Activated naive CD8-positive, alpha-beta T cell (primary cell): Measurements from ENCODE around the gene TNNT2.

Source experiments
- H3K27ac Mint-ChIP-seq: one replicate; pipeline ENCODE4 v1.8.0; 2021; ENCODE audit warnings: mixed read lengths
- H3K27me3 Mint-ChIP-seq: one replicate; pipeline ENCODE4 v1.8.0; 2021; ENCODE audit warnings: mixed read lengths
- H3K36me3 Mint-ChIP-seq: one replicate; pipeline ENCODE4 v1.8.0; 2021; ENCODE audit warnings: mixed read lengths
- H3K4me1 Mint-ChIP-seq: one replicate; pipeline ENCODE4 v1.8.0; 2021; ENCODE audit warnings: low read depth, mixed read lengths
- H3K4me3 Mint-ChIP-seq: one replicate; pipeline ENCODE4 v1.8.0; 2021; ENCODE audit warnings: mild to moderate bottlenecking, mixed read lengths
- H3K9me3 Mint-ChIP-seq: one replicate; pipeline ENCODE4 v1.8.0; 2021; ENCODE audit warnings: low read depth, mixed read lengths

Gene TNNT2

GRCh38 chr1:201331166-201331565 lies 46.3 kb downstream of the TNNT2 start:
- Mint-ChIP-seq H3K9me3 (no peaks in the 10 kb centered on the region), H3K27ac (no peak overlapping the region), H3K27me3 (no peaks in the 10 kb centered on the region), H3K4me1 (no peaks in the 10 kb centered on the region), H3K36me3 (no peaks in the 10 kb centered on the region), H3K4me3 (no peak overlapping the region)

DNA sequence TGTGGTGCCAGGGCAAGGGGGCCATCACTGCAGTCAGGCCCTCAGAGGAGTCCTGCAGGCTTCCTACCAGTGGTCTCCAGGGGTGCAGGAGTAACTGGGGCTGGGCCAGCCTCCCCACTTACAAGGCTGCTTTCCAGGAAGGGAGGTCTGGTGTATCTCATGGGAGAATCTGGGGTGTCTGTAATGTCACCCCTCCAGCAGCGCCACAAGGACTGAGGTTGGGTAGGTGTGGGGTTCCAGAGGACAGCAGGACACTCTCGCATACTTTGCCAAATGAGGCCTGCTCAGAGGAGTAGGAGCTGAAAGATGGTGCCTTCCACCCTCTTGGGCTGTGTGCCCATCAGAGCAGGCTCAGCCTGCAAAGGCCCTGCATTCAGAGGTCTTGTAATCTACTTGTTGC lies 46.9 kb downstream of the TNNT2 start:
- Mint-ChIP-seq H3K27ac (no peak overlapping the region), H3K4me1 (no peaks in the 10 kb centered on the region), H3K9me3 (no peaks in the 10 kb centered on the region), H3K27me3 (no peaks in the 10 kb centered on the region), H3K36me3 (no peaks in the 10 kb centered on the region), H3K4me3 (no peak overlapping the region)

DNA sequence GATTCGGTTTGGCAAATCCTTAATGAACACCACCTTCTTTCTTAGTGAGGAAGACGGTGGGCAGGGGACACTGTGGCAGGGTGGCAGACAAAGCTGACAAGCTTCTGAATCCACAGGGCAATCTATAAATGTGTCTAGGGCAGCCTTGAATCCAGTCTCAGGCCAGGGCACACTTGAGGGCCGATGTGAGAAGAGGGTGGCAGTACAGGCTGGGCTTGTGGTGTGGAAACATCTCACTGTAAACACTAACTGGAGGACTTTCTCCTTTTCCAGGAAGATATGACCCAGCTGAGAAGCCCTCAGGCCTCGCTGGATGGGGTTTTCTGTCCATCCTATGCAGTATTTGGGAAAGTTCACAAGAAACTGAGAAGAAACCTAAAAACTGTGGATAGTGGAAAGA lies 47.7 kb downstream of the TNNT2 start:
- Mint-ChIP-seq H3K4me1 (no peaks in the 10 kb centered on the region), H3K27ac (no peak overlapping the region), H3K36me3 (no peaks in the 10 kb centered on the region), H3K27me3 (no peaks in the 10 kb centered on the region), H3K9me3 (no peaks in the 10 kb centered on the region), H3K4me3 (no peak overlapping the region)

DNA sequence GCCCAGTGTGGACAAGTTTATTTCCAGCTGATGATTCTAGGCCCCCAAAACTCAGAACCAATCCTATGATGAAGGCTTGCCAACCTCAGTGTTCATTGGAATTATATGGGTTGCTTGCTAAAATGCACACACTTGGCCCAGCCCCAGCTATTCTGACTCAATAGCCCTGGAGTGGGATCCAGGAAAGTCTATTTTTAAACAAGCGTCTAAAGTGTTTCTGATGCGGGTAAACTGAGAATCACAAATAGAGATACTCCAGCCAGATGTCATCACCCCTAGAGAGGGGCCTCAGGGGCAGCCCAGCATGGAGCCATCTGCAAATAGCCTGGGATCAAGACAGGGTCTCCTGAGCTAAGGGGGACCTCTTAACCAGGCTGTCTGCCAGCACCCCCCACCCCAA lies 48.2 kb downstream of the TNNT2 start:
- no peaks in the 10 kb centered on the region for H3K36me3 Mint-ChIP-seq
- no peak overlapping the region for H3K4me3 Mint-ChIP-seq
- H3K4me1 Mint-ChIP-seq = no peaks in the 10 kb centered on the region
- H3K9me3 Mint-ChIP-seq = no peaks in the 10 kb centered on the region
- no peaks in the 10 kb centered on the region for H3K27me3 Mint-ChIP-seq
- H3K27ac Mint-ChIP-seq = no peak overlapping the region

DNA sequence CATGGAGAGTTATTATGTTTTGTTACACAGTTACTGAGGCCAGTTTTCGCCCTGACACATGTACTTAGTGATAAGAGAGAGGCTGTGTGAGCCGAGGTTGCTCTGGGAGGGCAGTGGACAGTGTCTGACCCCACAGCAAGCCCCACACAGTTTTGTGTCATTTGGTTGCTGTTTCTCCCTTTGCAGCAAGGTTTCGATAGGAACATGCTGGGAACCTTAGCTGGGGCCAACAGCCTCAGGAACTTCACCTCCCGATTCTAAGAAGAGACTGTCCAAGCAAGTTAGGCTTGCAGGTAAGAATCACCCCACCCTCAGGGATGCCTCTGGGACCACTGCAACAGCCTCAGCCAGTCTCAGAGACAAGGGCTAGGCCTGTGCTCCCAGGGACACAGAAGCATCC lies 48.9 kb downstream of the TNNT2 start:
- Mint-ChIP-seq H3K4me3 (no peak overlapping the region), H3K36me3 (no peaks in the 10 kb centered on the region), H3K27me3 (no peaks in the 10 kb centered on the region), H3K27ac (no peak overlapping the region), H3K9me3 (no peaks in the 10 kb centered on the region), H3K4me1 (no peaks in the 10 kb centered on the region)

DNA sequence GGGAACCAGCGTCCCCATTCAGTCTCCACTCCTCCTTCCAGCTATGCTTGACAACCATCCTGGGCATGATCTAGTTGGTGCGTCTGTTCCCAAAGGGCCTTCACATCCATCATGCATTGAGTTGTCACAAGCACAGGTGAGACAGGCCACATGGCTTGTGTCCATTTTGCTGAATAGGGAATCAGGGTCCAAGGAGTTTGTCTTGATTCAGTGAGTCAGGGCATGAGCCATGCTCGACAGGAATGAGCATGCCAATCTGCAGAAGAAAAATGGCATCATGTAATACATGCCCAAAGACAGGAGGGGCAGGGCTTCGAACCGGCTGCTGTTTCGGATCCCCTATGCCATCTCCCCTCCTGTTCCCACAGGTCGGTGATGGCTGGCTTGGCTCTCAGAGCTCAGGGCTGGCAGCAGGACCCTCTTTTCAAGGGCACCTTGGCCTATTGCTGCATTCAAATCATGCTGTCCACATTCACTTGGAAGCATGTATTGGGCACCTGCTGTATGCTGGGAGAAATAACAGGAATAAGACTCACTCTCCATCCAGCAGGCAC lies 49.7 kb downstream of the TNNT2 start:
- no peaks in the 10 kb centered on the region for H3K36me3 Mint-ChIP-seq
- no peak overlapping the region for H3K27ac Mint-ChIP-seq
- H3K9me3 Mint-ChIP-seq = no peaks in the 10 kb centered on the region
- no peaks in the 10 kb centered on the region for H3K4me1 Mint-ChIP-seq
- H3K4me3 Mint-ChIP-seq = no peak overlapping the region
- no peaks in the 10 kb centered on the region for H3K27me3 Mint-ChIP-seq

- Mint-ChIP-seq H3K4me3 (no peak overlapping the region), H3K4me1 (no peaks in the 10 kb centered on the region), H3K36me3 (no peaks in the 10 kb centered on the region), H3K27me3 (no peaks in the 10 kb centered on the region), H3K9me3 (no peaks in the 10 kb centered on the region), H3K27ac (no peak overlapping the region)
Observed at GRCh38 chr1:201326710-201327109, 50.8 kb downstream of the TNNT2 start.

GRCh38 chr1:201325678-201326060 lies 51.8 kb downstream of the TNNT2 start:
- Mint-ChIP-seq H3K9me3 (no peaks in the 10 kb centered on the region), H3K27ac (no peak overlapping the region), H3K36me3 (no peaks in the 10 kb centered on the region), H3K27me3 (no peaks in the 10 kb centered on the region), H3K4me1 (no peaks in the 10 kb centered on the region), H3K4me3 (no peak overlapping the region)

- H3K36me3 Mint-ChIP-seq = no peaks in the 10 kb centered on the region
- no peak overlapping the region for H3K4me3 Mint-ChIP-seq
- H3K27me3 Mint-ChIP-seq = no peaks in the 10 kb centered on the region
- no peak overlapping the region for H3K27ac Mint-ChIP-seq
- no peaks in the 10 kb centered on the region for H3K4me1 Mint-ChIP-seq
- H3K9me3 Mint-ChIP-seq = no peaks in the 10 kb centered on the region
Observed at GRCh38 chr1:201324821-201325677, 52.4 kb downstream of the TNNT2 start.

GRCh38 chr1:201324306-201324705 lies 53.2 kb downstream of the TNNT2 start:
- no peak overlapping the region for H3K4me3 Mint-ChIP-seq
- H3K27me3 Mint-ChIP-seq = no peaks in the 10 kb centered on the region
- no peaks in the 10 kb centered on the region for H3K4me1 Mint-ChIP-seq
- no peaks in the 10 kb centered on the region for H3K9me3 Mint-ChIP-seq
- H3K36me3 Mint-ChIP-seq = no peaks in the 10 kb centered on the region
- H3K27ac Mint-ChIP-seq = no peak overlapping the region

- H3K36me3 Mint-ChIP-seq = no peaks in the 10 kb centered on the region
- H3K27me3 Mint-ChIP-seq = no peaks in the 10 kb centered on the region
- H3K27ac Mint-ChIP-seq = no peak overlapping the region
- H3K9me3 Mint-ChIP-seq = no peaks in the 10 kb centered on the region
- H3K4me3 Mint-ChIP-seq = no peak overlapping the region
- H3K4me1 Mint-ChIP-seq = no peaks in the 10 kb centered on the region
Observed at GRCh38 chr1:201322653-201323510, 54.6 kb downstream of the TNNT2 start.

DNA sequence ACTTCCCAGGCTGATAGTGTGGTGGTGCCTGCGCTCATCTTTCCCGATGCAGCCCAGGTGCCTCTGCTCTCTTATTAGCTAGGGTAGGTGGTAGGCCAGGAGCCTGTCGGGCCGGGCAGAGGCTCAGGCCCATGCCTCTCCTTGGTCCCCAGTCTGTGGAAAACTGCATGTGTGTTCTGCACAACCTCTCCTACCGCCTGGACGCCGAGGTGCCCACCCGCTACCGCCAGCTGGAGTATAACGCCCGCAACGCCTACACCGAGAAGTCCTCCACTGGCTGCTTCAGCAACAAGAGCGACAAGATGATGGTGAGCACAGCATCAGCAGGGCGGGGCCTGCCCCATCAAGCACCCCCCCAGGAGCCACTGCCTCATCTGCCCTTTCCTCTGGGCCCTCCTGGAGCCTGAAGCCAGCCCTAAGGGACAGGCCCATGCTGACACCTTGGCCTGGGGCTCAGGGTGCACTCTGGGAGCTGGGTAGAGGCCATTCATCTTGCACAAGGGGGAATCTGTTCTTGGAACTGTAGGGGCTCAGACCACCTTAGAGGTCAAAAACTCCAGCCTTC lies 55.6 kb downstream of the TNNT2 start:
- Mint-ChIP-seq H3K4me3 (no peak overlapping the region), H3K36me3 (no peaks in the 10 kb centered on the region), H3K27ac (no peak overlapping the region), H3K27me3 (no peaks in the 10 kb centered on the region), H3K9me3 (no peaks in the 10 kb centered on the region), H3K4me1 (no peaks in the 10 kb centered on the region)

DNA sequence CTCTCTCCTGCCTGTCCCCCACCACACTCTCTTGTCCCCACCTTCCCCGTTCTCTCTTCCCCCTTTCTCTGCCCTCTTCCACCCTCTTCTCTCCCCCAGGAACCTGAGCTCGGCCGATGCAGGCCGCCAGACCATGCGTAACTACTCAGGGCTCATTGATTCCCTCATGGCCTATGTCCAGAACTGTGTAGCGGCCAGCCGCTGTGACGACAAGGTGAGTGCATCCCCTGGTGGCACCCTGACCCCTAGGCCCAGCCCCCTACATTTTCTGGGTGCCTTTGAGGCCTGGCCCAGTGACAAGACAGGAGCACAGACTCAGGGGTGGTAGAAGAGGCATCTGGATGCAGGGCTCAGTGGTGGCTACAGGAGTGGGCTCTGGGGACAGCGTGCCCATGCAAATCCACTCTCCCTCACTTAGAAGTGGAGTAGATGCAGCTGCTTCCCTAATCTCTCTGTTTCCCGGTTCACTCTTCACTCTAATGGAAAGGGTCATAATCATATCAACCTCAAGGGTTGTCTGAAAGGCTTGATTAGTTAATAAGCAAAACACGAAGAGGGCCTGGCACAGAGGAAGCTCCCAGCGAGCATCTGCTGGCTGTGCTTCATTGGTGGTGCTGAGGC lies 57.2 kb downstream of the TNNT2 start:
- H3K27ac Mint-ChIP-seq = no peak overlapping the region
- no peaks in the 10 kb centered on the region for H3K4me1 Mint-ChIP-seq
- no peaks in the 10 kb centered on the region for H3K27me3 Mint-ChIP-seq
- no peaks in the 10 kb centered on the region for H3K9me3 Mint-ChIP-seq
- H3K36me3 Mint-ChIP-seq = no peaks in the 10 kb centered on the region
- H3K4me3 Mint-ChIP-seq = no peak overlapping the region

DNA sequence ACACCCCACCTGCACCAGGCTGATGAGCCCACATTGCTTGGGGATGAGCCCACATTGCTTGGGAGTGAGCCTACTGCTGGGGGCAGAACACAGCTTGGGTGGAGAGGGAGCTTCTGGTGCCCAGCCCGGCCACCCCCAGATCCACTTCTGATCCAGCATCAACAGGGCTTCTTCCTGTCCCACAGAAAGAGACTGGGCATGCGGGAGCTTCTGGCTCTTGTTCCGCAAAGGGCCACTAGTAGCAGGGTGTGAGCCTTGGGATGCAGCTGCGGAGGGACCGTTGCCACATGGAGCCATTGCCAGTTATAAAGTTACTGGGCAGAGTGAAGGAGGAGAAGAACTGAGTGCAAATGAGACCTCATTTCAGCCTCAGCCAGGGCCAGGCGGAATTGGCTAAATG lies 57.8 kb downstream of the TNNT2 start:
- H3K4me3 Mint-ChIP-seq = no peak overlapping the region
- H3K9me3 Mint-ChIP-seq = no peaks in the 10 kb centered on the region
- no peaks in the 10 kb centered on the region for H3K4me1 Mint-ChIP-seq
- H3K27me3 Mint-ChIP-seq = no peaks in the 10 kb centered on the region
- H3K36me3 Mint-ChIP-seq = no peaks in the 10 kb centered on the region
- no peak overlapping the region for H3K27ac Mint-ChIP-seq
